Mesenchymal stem cell (in vitro differentiated cells and primary cell): ENCODE data around the gene IL22RA2.

Experiments used
- DNase-seq: peaks from one replicate; pipeline ENCODE4 v3.0.0-alpha.2; 2013
- H2AFZ ChIP-seq: one replicate; pipeline ENCODE4 v1.6.1; 2013; ENCODE audit warnings: low read depth, mild to moderate bottlenecking, control low read depth, inconsistent platforms, low read length, moderate library complexity
- H2AK5ac ChIP-seq: 2 replicates; pipeline ENCODE4 v1.6.1; 2013; ENCODE audit warnings: low read length, moderate library complexity, mild to moderate bottlenecking, inconsistent platforms; ENCODE audit not compliant: severe bottlenecking
- H2BK120ac ChIP-seq: one replicate; pipeline ENCODE4 v1.6.1; 2013; ENCODE audit warnings: low read depth, mild to moderate bottlenecking, inconsistent platforms, low read length, moderate library complexity
- H2BK12ac ChIP-seq, 2 experiments: one replicate each; pipeline ENCODE4 v1.6.1; 2013; ENCODE audit warnings: inconsistent platforms in 2 of 2, low read length in 2 of 2, mild to moderate bottlenecking in 2 of 2, moderate library complexity in 2 of 2, control low read depth in 1 of 2
- H2BK15ac ChIP-seq: one replicate; pipeline ENCODE4 v1.6.1; 2013; ENCODE audit warnings: mild to moderate bottlenecking, low read depth, inconsistent platforms; ENCODE audit not compliant: poor library complexity, severe bottlenecking
- H2BK5ac ChIP-seq: 2 replicates; pipeline ENCODE4 v1.6.1; 2013; ENCODE audit warnings: low read depth, mild to moderate bottlenecking, low read length, control low read depth, inconsistent platforms; ENCODE audit not compliant: poor library complexity, severe bottlenecking
- H3K14ac ChIP-seq, 2 experiments: one replicate each; pipeline ENCODE4 v1.6.1; 2013; ENCODE audit warnings: inconsistent platforms in 2 of 2, low read length in 2 of 2, control low read depth in 1 of 2, mild to moderate bottlenecking in 1 of 2, moderate library complexity in 1 of 2
- H3K18ac ChIP-seq, 2 experiments: one replicate each; pipeline ENCODE4 v1.6.1; 2013; ENCODE audit warnings: inconsistent platforms in 2 of 2, low read length in 2 of 2, control low read depth in 1 of 2, low read depth in 1 of 2, mild to moderate bottlenecking in 1 of 2
- H3K23ac ChIP-seq, 2 experiments: one replicate each; pipeline ENCODE4 v1.6.1; 2013; ENCODE audit warnings: inconsistent platforms in 2 of 2, low read length in 2 of 2, mild to moderate bottlenecking in 2 of 2, moderate library complexity in 2 of 2, control low read depth in 1 of 2
- H3K27ac ChIP-seq: 2 replicates; pipeline ENCODE4 v1.5.1; 2013; ENCODE audit warnings: mild to moderate bottlenecking, moderate library complexity, low read length, control low read depth, inconsistent platforms; ENCODE audit not compliant: poor library complexity, severe bottlenecking
- H3K27me3 ChIP-seq, 2 experiments: 2 replicates each; pipeline versions ENCODE4 v1.6.1 to v1.7.0; 2013; ENCODE audit warnings: low read length in 2 of 2, mild to moderate bottlenecking in 2 of 2, moderate library complexity in 2 of 2, control low read depth in 1 of 2, inconsistent platforms in 1 of 2; ENCODE audit not compliant: control insufficient read depth in 1 of 2, insufficient read depth in 1 of 2
- H3K36me3 ChIP-seq, 2 experiments: 2 replicates each; pipeline versions ENCODE4 v1.6.1 to v1.7.0; 2013; ENCODE audit warnings: low read length in 2 of 2, control low read depth in 1 of 2, inconsistent platforms in 1 of 2, low read depth in 1 of 2, mild to moderate bottlenecking in 1 of 2; ENCODE audit not compliant: insufficient read depth in 2 of 2, control insufficient read depth in 1 of 2
- H3K4ac ChIP-seq, 2 experiments: one replicate each; pipeline ENCODE4 v1.6.1; 2013; ENCODE audit warnings: inconsistent platforms in 2 of 2, low read length in 2 of 2, mild to moderate bottlenecking in 2 of 2, moderate library complexity in 2 of 2, control low read depth in 1 of 2, low read depth in 1 of 2
- H3K4me1 ChIP-seq: 2 replicates; pipeline ENCODE4 v1.6.1; 2013; ENCODE audit warnings: low read depth, low read length, control low read depth; ENCODE audit not compliant: control insufficient read depth, insufficient read depth
- H3K4me2 ChIP-seq: 2 replicates; pipeline ENCODE4 v1.6.1; 2013; ENCODE audit warnings: low read length, mild to moderate bottlenecking, inconsistent platforms; ENCODE audit not compliant: poor library complexity, severe bottlenecking
- H3K4me3 ChIP-seq, 2 experiments: 2 replicates each; pipeline versions ENCODE4 v1.5.1 to v1.7.0; 2013; ENCODE audit warnings: low read length in 2 of 2, mild to moderate bottlenecking in 2 of 2, control low read depth in 1 of 2, low read depth in 1 of 2; ENCODE audit not compliant: insufficient read depth in 1 of 2
- H3K79me1 ChIP-seq: replicated peaks from 2 replicates; pipeline ENCODE4 v1.6.1; 2013; ENCODE audit warnings: mild to moderate bottlenecking, control low read depth, low read length, inconsistent platforms; ENCODE audit not compliant: poor library complexity, severe bottlenecking
- H3K9ac ChIP-seq: 2 replicates; pipeline ENCODE4 v1.7.0; 2013; ENCODE audit warnings: mild to moderate bottlenecking, low read length, moderate library complexity
- H3K9me3 ChIP-seq: 2 replicates; pipeline ENCODE4 v1.7.0; 2013; ENCODE audit warnings: mild to moderate bottlenecking, low read length; ENCODE audit not compliant: control insufficient read depth
- H4K8ac ChIP-seq: one replicate; pipeline ENCODE4 v1.6.1; 2013; ENCODE audit warnings: inconsistent platforms, mild to moderate bottlenecking, low read length, moderate library complexity
- H4K91ac ChIP-seq: one replicate; pipeline ENCODE4 v1.6.1; 2013; ENCODE audit warnings: mild to moderate bottlenecking, low read length, inconsistent platforms
- WGBS: methylation state at CpG from one replicate; pipeline ENCODE4 v1.1.7; 2013; ENCODE audit warnings: mixed read lengths; 5-methylcytosine and 5-hydroxymethylcytosine counted together

IL22RA2 gene

GRCh38 chr6:137149035-137149393, 24.4 kb downstream of the IL22RA2 start:
- Histone ChIP-seq H3K4me2 (no peak overlapping the region), H3K4me3 (no peak overlapping the region), H3K36me3 (no peaks in the 10 kb centered on the region), H3K9ac (peak overlapping the region; percentile 21), H3K79me1 (no peaks in the 10 kb centered on the region), H2BK12ac (no peak overlapping the region), H2BK5ac (no peak overlapping the region), H4K91ac (no peak overlapping the region), H3K14ac (no peak overlapping the region), H3K18ac (no peak overlapping the region), H3K23ac (no peak overlapping the region), H3K4ac (no peak overlapping the region), H2AK5ac (no peak overlapping the region), H3K4me1 (no peaks in the 10 kb centered on the region), H3K27ac (no peak overlapping the region), H3K27me3 (no peaks in the 10 kb centered on the region), H3K9me3 (no peaks in the 10 kb centered on the region), H4K8ac (no peak overlapping the region), H2AFZ (no peak overlapping the region), H2BK15ac (no peak overlapping the region), H2BK120ac (no peak overlapping the region)
- no peak for DNase-seq
- WGBS, result 86% methylated on average over 1 of the region's 1 CpG

- no peak overlapping the region for H2BK120ac ChIP-seq
- no peaks in the 10 kb centered on the region for H3K27me3 ChIP-seq
- H3K27ac ChIP-seq, result no peak overlapping the region
- peak overlapping the region; percentile 73 for H3K9ac ChIP-seq
- H3K23ac ChIP-seq, result no peak overlapping the region
- no peak overlapping the region for H3K14ac ChIP-seq
- peak; percentile 57 for DNase-seq
- H3K36me3 ChIP-seq, result no peaks in the 10 kb centered on the region
- 65% methylated on average over 2 of the region's 2 CpGs for WGBS
- H4K91ac ChIP-seq, result no peak overlapping the region
- H3K4me2 ChIP-seq, result no peak overlapping the region
- no peaks in the 10 kb centered on the region for H3K79me1 ChIP-seq
- no peaks in the 10 kb centered on the region for H3K4me1 ChIP-seq
- no peak overlapping the region for H2BK15ac ChIP-seq
- no peak overlapping the region for H2AFZ ChIP-seq
- H3K9me3 ChIP-seq, result no peaks in the 10 kb centered on the region
- H4K8ac ChIP-seq, result no peak overlapping the region
- no peak overlapping the region for H3K4ac ChIP-seq
- H2AK5ac ChIP-seq, result no peak overlapping the region
- H2BK5ac ChIP-seq, result no peak overlapping the region
- no peak overlapping the region for H3K4me3 ChIP-seq
- H2BK12ac ChIP-seq, result no peak overlapping the region
- no peak overlapping the region for H3K18ac ChIP-seq
These were observed 25.0 kb downstream of the IL22RA2 start for GRCh38 chr6:137148306-137149034.

GRCh38 chr6:137147195-137147594, 26.2 kb downstream of the IL22RA2 start:
- Histone ChIP-seq H3K9me3 (no peaks in the 10 kb centered on the region), H2BK15ac (no peak overlapping the region), H3K14ac (no peak overlapping the region), H3K18ac (no peak overlapping the region), H3K4me1 (no peaks in the 10 kb centered on the region), H4K91ac (no peak overlapping the region), H3K27me3 (no peaks in the 10 kb centered on the region), H3K36me3 (no peaks in the 10 kb centered on the region), H3K4me3 (no peak overlapping the region), H2BK12ac (no peak overlapping the region), H3K4ac (no peak overlapping the region), H3K4me2 (no peak overlapping the region), H3K23ac (no peak overlapping the region), H3K9ac (no peak overlapping the region), H2BK120ac (no peak overlapping the region), H3K79me1 (no peaks in the 10 kb centered on the region), H4K8ac (no peak overlapping the region), H2AK5ac (no peak overlapping the region), H2BK5ac (no peak overlapping the region), H2AFZ (no peak overlapping the region), H3K27ac (no peak overlapping the region)
- WGBS, result 67% methylated on average over 4 of the region's 4 CpGs
- no peak for DNase-seq

GRCh38 chr6:137146206-137146605, 27.2 kb downstream of the IL22RA2 start:
- H2BK5ac ChIP-seq, result no peak overlapping the region
- H3K9ac ChIP-seq, result no peak overlapping the region
- WGBS, result 87% methylated on average over 4 of the region's 4 CpGs
- H3K9me3 ChIP-seq, result no peaks in the 10 kb centered on the region
- no peak overlapping the region for H2BK12ac ChIP-seq
- H3K4me1 ChIP-seq, result no peaks in the 10 kb centered on the region
- H3K27ac ChIP-seq, result no peak overlapping the region
- no peak for DNase-seq
- no peak overlapping the region for H2BK120ac ChIP-seq
- H2AFZ ChIP-seq, result no peak overlapping the region
- H3K14ac ChIP-seq, result no peak overlapping the region
- H3K4me2 ChIP-seq, result no peak overlapping the region
- no peaks in the 10 kb centered on the region for H3K79me1 ChIP-seq
- no peak overlapping the region for H3K4me3 ChIP-seq
- no peak overlapping the region for H2BK15ac ChIP-seq
- no peak overlapping the region for H3K4ac ChIP-seq
- no peak overlapping the region for H4K8ac ChIP-seq
- no peak overlapping the region for H2AK5ac ChIP-seq
- H3K23ac ChIP-seq, result no peak overlapping the region
- H3K18ac ChIP-seq, result no peak overlapping the region
- no peak overlapping the region for H4K91ac ChIP-seq
- H3K27me3 ChIP-seq, result no peaks in the 10 kb centered on the region
- no peaks in the 10 kb centered on the region for H3K36me3 ChIP-seq
